Fibroblast of skin of right biceps (primary cell): ENCODE measurements around the gene DUXA.
"Not testable (repeated sequence)": the region's sequence is repeated elsewhere in the genome, so short reads cannot be mapped to it uniquely, and the experiment has no call there.

ENCODE experiments used
- DNase-seq: peaks from one replicate; pipeline ENCODE4 v3.0.0-alpha.2; 2013

The DUXA gene

GRCh38 chr19:57167385-57167784 is at the start of gene DUXA:
Gene DUXA (minus strand): TSS chr19:57167485. CDS start chr19:57167443, 42 bp downstream.
- no peak for DNase-seq

- no peak for DNase-seq
Observed at GRCh38 chr19:57212109-57212508, 44.8 kb upstream of the DUXA start.

- no peak for DNase-seq
Observed at GRCh38 chr19:57210381-57210780, 43.1 kb upstream of the DUXA start.

- no peak for DNase-seq
Observed at GRCh38 chr19:57202160-57202559, 34.9 kb upstream of the DUXA start.

- not testable (repeated sequence) for DNase-seq
Observed at GRCh38 chr19:57197874-57198273, 30.6 kb upstream of the DUXA start.

GRCh38 chr19:57192993-57193392 is 25.7 kb upstream of the DUXA start:
- no peak for DNase-seq

GRCh38 chr19:57192077-57192420 is 24.8 kb upstream of the DUXA start:
- DNase-seq, result peak; percentile 8

- peak; percentile 87 for DNase-seq
Observed at GRCh38 chr19:57191141-57192076, 24.1 kb upstream of the DUXA start, which contains the start of gene ZNF264. Gene ZNF264 (plus strand): TSS chr19:57191500. CDS start chr19:57191914, 414 bp downstream.

GRCh38 chr19:57190301-57190700 is 23.0 kb upstream of the DUXA start:
- no peak for DNase-seq

GRCh38 chr19:57171551-57172081 is 4.3 kb upstream of the DUXA start:
- DNase-seq, result peak; percentile 15

GRCh38 chr19:57165846-57166245 is 1.4 kb downstream of the DUXA start:
- DNase-seq, result no peak

GRCh38 chr19:57161985-57162539 is 5.2 kb downstream of the DUXA start:
- no peak for DNase-seq

- no peak for DNase-seq
Observed at GRCh38 chr19:57152921-57153320, 14.4 kb downstream of the DUXA start.

- DNase-seq, result no peak
Observed at GRCh38 chr19:57141699-57142098, 25.6 kb downstream of the DUXA start.

GRCh38 chr19:57135797-57136196 is 31.5 kb downstream of the DUXA start:
- no peak for DNase-seq

GRCh38 chr19:57127403-57127802 is 39.9 kb downstream of the DUXA start:
- DNase-seq, result not testable (repeated sequence)

- DNase-seq, result no peak
Observed at GRCh38 chr19:57123882-57124281, 43.4 kb downstream of the DUXA start.

- DNase-seq, result no peak
Observed at GRCh38 chr19:57118848-57119247, 48.4 kb downstream of the DUXA start.

GRCh38 chr19:57113501-57113900 is 53.8 kb downstream of the DUXA start:
- not testable (repeated sequence) for DNase-seq

- DNase-seq, result no peak
Observed at GRCh38 chr19:57111329-57111644, 56.0 kb downstream of the DUXA start.

- no peak for DNase-seq
Observed at GRCh38 chr19:57110592-57111328, 56.5 kb downstream of the DUXA start.

GRCh38 chr19:57106722-57107235 is 60.5 kb downstream of the DUXA start:
- DNase-seq, result no peak
